BE2C (cell line): ENCODE results near the gene KCNMA1.

Source experiments
- DNase-seq: peaks from one replicate; pipeline ENCODE4 v3.0.0-alpha.2; 2020
- H3K27me3 ChIP-seq: fragments of 250-450 bp; sonication (Bioruptor Pico); 2 replicates; pipeline ENCODE4 v1.5.1; 2020; ENCODE audit warnings: mild to moderate bottlenecking
- H3K36me3 ChIP-seq: fragments of 250-450 bp; sonication (Bioruptor Pico); 2 replicates; pipeline ENCODE4 v1.5.1; 2020; ENCODE audit warnings: mild to moderate bottlenecking
- H3K4me1 ChIP-seq: fragments of 250-450 bp; sonication (Bioruptor Pico); 2 replicates; pipeline ENCODE4 v1.5.1; 2020
- H3K4me3 ChIP-seq: 2 replicates; pipeline ENCODE4 v1.5.1; 2011; ENCODE audit warnings: low read depth, low read length
- H3K9me3 ChIP-seq: fragments of 250-450 bp; sonication (Bioruptor Pico); 2 replicates; pipeline ENCODE4 v1.5.1; 2020
- TF ChIP-seq, protein P1 (sequence below): IDR thresholded peaks from 2 replicates; pipeline ENCODE4 v1.5.1; 2012; ENCODE audit warnings: mild to moderate bottlenecking, low read depth, low read length

KCNMA1 gene

DNA sequence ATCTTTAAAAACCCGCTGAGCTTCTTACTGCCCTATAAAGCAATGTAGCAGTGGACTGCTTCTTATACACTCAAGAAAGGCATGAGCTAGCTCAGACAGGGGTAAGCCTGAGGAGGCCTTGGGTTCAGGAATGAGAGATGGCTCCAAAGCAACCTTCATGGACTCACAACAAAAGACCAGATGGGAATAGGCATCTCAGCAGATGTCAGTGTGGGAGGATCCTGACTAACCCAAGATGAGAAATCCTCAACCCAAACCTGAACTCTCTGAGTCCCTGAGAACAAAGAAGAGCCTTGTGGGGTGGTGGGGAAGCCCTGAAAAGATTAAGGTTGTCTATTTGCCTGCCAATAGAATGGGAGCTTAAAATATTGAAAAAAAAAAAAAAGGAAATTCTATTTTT, 807.4 kb downstream of the KCNMA1 start:
- no peaks in the 10 kb centered on the region for H3K36me3 ChIP-seq
- no peaks in the 10 kb centered on the region for H3K4me1 ChIP-seq
- H3K4me3 ChIP-seq: no peak overlapping the region
- H3K27me3 ChIP-seq: no peaks in the 10 kb centered on the region
- no peaks in the 10 kb centered on the region for H3K9me3 ChIP-seq
- TF ChIP-seq, protein P1, sequence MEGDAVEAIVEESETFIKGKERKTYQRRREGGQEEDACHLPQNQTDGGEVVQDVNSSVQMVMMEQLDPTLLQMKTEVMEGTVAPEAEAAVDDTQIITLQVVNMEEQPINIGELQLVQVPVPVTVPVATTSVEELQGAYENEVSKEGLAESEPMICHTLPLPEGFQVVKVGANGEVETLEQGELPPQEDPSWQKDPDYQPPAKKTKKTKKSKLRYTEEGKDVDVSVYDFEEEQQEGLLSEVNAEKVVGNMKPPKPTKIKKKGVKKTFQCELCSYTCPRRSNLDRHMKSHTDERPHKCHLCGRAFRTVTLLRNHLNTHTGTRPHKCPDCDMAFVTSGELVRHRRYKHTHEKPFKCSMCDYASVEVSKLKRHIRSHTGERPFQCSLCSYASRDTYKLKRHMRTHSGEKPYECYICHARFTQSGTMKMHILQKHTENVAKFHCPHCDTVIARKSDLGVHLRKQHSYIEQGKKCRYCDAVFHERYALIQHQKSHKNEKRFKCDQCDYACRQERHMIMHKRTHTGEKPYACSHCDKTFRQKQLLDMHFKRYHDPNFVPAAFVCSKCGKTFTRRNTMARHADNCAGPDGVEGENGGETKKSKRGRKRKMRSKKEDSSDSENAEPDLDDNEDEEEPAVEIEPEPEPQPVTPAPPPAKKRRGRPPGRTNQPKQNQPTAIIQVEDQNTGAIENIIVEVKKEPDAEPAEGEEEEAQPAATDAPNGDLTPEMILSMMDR: no peak
- no peak for DNase-seq

DNA sequence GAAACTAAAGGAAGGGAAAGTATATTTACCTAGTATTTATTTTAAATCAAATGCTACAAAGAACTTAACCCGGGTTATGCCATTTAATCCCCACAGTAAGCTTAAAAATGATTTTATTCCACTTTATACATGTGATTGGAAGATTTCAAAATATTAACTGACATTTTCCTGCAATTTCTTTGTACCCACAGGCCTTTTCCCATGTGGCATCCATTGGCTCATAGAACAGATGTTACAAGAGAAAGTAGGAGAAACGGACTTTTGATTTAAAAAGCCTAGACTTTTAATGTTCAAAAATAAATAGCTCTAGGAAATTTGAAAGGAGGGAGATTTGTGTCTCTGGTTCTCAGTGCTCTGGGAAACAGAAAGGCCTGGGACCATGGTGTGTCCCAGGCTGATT, 807.9 kb downstream of the KCNMA1 start:
- TF ChIP-seq, protein P1: no peak
- H3K4me3 ChIP-seq: no peak overlapping the region
- no peaks in the 10 kb centered on the region for H3K4me1 ChIP-seq
- H3K36me3 ChIP-seq: no peaks in the 10 kb centered on the region
- DNase-seq: no peak
- H3K27me3 ChIP-seq: no peaks in the 10 kb centered on the region
- H3K9me3 ChIP-seq: no peaks in the 10 kb centered on the region
